ENCODE results near the gene VTI1A.

Gene VTI1A

DNA sequence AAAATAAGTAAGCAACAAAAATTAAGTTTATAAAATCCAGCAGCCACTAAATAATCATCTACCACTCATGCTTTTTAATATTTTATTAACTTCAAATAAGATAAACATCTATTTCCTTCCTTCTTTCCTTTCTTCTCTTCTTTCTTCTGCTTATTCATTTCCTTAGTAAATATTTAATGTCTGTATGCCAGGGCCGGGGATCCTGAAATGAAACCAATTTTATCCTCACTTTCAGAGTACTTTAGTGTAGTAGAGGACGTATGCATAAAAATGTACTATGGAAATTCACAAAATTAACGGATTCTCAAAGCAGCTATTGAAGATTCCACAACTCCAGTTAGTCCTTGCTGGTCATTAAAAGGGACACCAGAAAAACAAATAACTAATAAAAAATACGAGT lies 224.7 kb downstream of the VTI1A start:
- H3K27me3 ChIP-seq (ENCODE audit: control insufficient read depth, insufficient read depth, low read length), result no peaks in the 10 kb centered on the region
- no peaks in the 10 kb centered on the region for H3K36me3 ChIP-seq (ENCODE audit: control insufficient read depth, low read depth, low read length)
- H3K4me1 ChIP-seq (ENCODE audit: control insufficient read depth, low read depth, low read length), result peaks cover 17% of the 10 kb centered on the region
- no peak overlapping the region for H3K27ac ChIP-seq (ENCODE audit: low read length)
- no peaks in the 10 kb centered on the region for H3K9me3 ChIP-seq (ENCODE audit: control insufficient read depth, low read depth, low read length)
- no peak overlapping the region for H3K4me3 ChIP-seq (ENCODE audit: low read length)
- H3K9ac ChIP-seq (ENCODE audit: low read length), result no peak overlapping the region

DNA sequence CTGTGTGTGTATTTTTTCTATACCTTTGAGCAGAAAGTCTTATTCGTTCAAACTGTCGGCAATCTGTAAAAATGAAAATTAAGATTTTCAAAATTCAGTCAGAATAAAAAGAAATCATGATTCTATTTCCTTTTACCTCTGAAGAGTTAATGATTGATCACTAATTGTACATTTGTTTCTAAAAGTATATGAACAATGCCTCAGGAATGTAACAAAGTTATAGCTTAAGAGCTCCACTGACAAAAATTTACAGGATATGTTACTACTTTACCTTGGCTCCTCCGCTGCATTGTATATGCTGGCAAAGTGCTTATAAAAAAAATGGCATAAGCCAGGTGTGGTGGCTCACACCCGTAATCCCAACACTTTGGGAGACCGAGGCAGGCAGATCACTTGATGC lies 225.7 kb downstream of the VTI1A start:
- no peak overlapping the region for H3K4me3 ChIP-seq (ENCODE audit: low read length)
- no peaks in the 10 kb centered on the region for H3K27me3 ChIP-seq (ENCODE audit: control insufficient read depth, insufficient read depth, low read length)
- H3K36me3 ChIP-seq (ENCODE audit: control insufficient read depth, low read depth, low read length), result no peaks in the 10 kb centered on the region
- no peaks in the 10 kb centered on the region for H3K9me3 ChIP-seq (ENCODE audit: control insufficient read depth, low read depth, low read length)
- no peak overlapping the region for H3K27ac ChIP-seq (ENCODE audit: low read length)
- peaks cover 17% of the 10 kb centered on the region for H3K4me1 ChIP-seq (ENCODE audit: control insufficient read depth, low read depth, low read length)
- H3K9ac ChIP-seq (ENCODE audit: low read length), result no peak overlapping the region

DNA sequence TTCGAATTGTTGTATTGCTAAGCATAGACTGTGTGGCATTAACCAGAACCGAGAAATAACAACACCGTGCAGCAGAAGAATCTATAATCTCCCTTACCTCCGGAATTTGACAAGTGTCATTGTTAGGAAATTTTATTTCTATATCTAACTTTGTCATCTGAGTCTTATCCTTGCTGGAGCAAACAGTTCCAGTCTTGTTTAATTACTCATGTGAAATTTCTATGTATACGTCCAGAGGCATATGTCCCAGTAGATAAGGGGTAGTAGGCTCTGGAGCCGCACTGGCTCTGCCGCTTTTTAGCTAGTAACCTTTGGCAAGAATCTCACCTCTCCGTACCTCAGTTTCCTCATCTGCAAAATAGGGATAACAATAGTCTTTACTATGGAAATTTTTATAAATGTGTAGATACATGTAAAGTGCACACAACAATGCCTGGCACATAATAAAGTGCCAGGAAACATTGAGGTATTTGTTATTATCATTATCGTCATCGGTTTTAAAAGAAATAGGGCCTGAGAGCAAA lies 228.6 kb downstream of the VTI1A start:
- Histone ChIP-seq H3K9ac (ENCODE audit: low read length) (no peak overlapping the region), H3K9me3 (ENCODE audit: control insufficient read depth, low read depth, low read length) (no peaks in the 10 kb centered on the region)

DNA sequence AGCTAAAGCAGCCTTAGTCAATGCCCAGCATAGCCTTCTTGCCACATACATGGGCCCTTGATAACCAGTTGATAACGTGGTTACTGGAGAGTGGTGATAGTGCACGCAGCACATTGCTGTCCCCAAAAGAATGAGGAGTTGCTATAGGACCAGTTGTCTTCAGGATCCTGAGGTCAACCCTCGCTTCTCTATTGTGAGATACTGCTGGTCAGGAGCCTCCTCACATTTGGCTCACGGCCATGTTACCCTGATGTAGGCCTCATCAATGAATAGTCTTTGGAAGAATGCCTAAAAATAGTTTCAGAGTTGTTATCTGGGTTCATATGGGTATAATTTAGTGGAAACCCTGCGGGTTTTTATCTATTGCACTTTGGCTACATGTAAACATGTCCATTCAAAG lies 230.7 kb downstream of the VTI1A start:
- H3K27me3 ChIP-seq (ENCODE audit: control insufficient read depth, insufficient read depth, low read length), result no peaks in the 10 kb centered on the region
- H3K4me3 ChIP-seq (ENCODE audit: low read length), result no peak overlapping the region
- H3K27ac ChIP-seq (ENCODE audit: low read length), result no peak overlapping the region
- no peaks in the 10 kb centered on the region for H3K36me3 ChIP-seq (ENCODE audit: control insufficient read depth, low read depth, low read length)
- no peak overlapping the region for H3K9ac ChIP-seq (ENCODE audit: low read length)
- peaks cover 27% of the 10 kb centered on the region for H3K4me1 ChIP-seq (ENCODE audit: control insufficient read depth, low read depth, low read length)
- no peaks in the 10 kb centered on the region for H3K9me3 ChIP-seq (ENCODE audit: control insufficient read depth, low read depth, low read length)

More for the DNA sequence above, 228.6 kb downstream of the VTI1A start:
- H3K27me3 ChIP-seq (ENCODE audit: control insufficient read depth, insufficient read depth, low read length), result no peaks in the 10 kb centered on the region
- H3K4me1 ChIP-seq (ENCODE audit: control insufficient read depth, low read depth, low read length), result peaks cover 34% of the 10 kb centered on the region
- H3K36me3 ChIP-seq (ENCODE audit: control insufficient read depth, low read depth, low read length), result no peaks in the 10 kb centered on the region
- H3K27ac ChIP-seq (ENCODE audit: low read length), result no peak overlapping the region
- H3K4me3 ChIP-seq (ENCODE audit: low read length), result no peak overlapping the region

DNA sequence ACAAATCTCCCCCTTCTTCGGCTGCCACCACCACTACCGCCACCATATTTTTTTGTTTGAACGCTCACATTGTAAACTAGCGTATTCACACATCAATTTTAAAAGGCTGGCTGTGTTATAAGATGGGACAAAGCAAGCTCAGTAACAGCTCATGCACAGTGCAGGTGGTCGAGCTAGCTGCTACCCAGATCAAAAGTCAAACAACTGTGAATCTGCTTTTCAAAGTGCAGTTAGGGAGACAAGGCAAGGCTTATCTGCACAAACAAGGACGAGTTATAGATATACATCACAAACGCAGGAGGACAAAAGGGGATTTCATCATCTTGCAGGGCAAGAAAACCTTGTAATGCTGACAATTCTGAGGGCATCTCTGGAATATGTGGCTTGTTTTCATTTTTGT lies 231.6 kb downstream of the VTI1A start:
- H3K27ac ChIP-seq (ENCODE audit: low read length), result peak overlapping the region; percentile 70
- H3K36me3 ChIP-seq (ENCODE audit: control insufficient read depth, low read depth, low read length), result no peaks in the 10 kb centered on the region
- H3K9ac ChIP-seq (ENCODE audit: low read length), result no peak overlapping the region
- H3K4me1 ChIP-seq (ENCODE audit: control insufficient read depth, low read depth, low read length), result peaks cover 27% of the 10 kb centered on the region
- H3K9me3 ChIP-seq (ENCODE audit: control insufficient read depth, low read depth, low read length), result no peaks in the 10 kb centered on the region
- no peaks in the 10 kb centered on the region for H3K27me3 ChIP-seq (ENCODE audit: control insufficient read depth, insufficient read depth, low read length)
- H3K4me3 ChIP-seq (ENCODE audit: low read length), result no peak overlapping the region

DNA sequence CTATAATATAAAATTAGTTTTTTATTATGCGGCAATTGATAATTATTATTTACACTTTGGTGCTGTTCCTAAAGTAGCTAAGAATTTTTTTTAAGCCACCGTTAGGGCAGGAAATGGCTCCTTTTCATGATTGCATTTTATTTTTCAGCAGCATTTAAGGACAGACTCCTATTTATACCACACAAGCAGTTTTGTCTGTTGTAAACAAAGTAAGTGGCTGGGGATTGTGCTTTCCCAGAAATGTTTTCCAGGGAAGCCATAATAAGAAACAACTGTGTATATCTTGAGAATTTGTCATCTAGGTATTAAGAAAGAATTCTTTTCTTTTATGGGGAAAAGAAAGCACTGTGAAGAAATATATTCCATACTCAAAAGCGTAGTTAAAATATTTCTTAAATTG lies 232.0 kb downstream of the VTI1A start:
- Histone ChIP-seq H3K9ac (ENCODE audit: low read length) (peak overlapping the region; percentile 8), H3K27ac (ENCODE audit: low read length) (peak overlapping the region; percentile 45), H3K36me3 (ENCODE audit: control insufficient read depth, low read depth, low read length) (no peaks in the 10 kb centered on the region), H3K27me3 (ENCODE audit: control insufficient read depth, insufficient read depth, low read length) (no peaks in the 10 kb centered on the region), H3K4me1 (ENCODE audit: control insufficient read depth, low read depth, low read length) (peaks cover 27% of the 10 kb centered on the region), H3K4me3 (ENCODE audit: low read length) (no peak overlapping the region), H3K9me3 (ENCODE audit: control insufficient read depth, low read depth, low read length) (no peaks in the 10 kb centered on the region)

DNA sequence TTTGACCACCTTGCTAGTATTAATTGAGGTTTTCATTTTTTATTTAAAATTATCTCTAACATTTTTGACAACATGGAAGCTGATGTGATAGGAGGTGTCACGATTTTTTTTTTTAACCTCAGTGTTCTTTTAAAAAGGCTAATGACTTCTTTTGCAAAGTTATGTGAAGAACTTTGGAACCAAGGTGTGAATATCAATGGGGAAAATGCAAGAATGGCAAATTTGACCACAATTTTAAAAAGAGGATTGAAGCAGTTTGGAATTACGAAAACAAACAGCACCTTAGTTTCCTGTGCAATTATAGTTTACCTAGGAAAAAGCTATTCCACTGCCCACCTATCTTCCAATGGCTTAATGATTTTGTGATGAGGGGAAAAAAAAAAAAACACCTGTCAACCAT lies 232.4 kb downstream of the VTI1A start:
- H3K4me3 ChIP-seq (ENCODE audit: low read length), result no peak overlapping the region
- no peaks in the 10 kb centered on the region for H3K36me3 ChIP-seq (ENCODE audit: control insufficient read depth, low read depth, low read length)
- H3K9ac ChIP-seq (ENCODE audit: low read length), result peak overlapping the region; percentile 8
- peak overlapping the region; percentile 45 for H3K27ac ChIP-seq (ENCODE audit: low read length)
- peaks cover 27% of the 10 kb centered on the region for H3K4me1 ChIP-seq (ENCODE audit: control insufficient read depth, low read depth, low read length)
- H3K27me3 ChIP-seq (ENCODE audit: control insufficient read depth, insufficient read depth, low read length), result no peaks in the 10 kb centered on the region
- H3K9me3 ChIP-seq (ENCODE audit: control insufficient read depth, low read depth, low read length), result no peaks in the 10 kb centered on the region

DNA sequence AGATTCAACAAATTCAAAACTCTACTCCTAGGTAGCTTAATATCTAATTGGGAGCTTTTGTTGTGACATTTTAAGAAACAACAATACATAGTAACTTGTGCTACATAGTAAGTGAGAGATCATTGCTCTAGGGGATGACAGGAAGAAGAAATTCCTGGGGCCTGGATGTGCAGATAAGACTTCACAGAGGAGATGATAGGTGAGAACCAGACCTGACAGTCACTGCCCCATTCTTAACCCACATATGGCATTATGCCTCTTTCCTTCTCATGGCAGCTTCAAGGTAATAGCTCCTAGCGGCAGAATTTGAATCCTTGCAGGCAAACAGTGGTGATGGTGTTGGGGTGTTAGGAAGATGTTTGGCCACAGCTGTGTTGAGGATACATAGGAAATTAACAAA lies 233.6 kb downstream of the VTI1A start:
- H3K9ac ChIP-seq (ENCODE audit: low read length), result no peak overlapping the region
- H3K27ac ChIP-seq (ENCODE audit: low read length), result no peak overlapping the region
- no peak overlapping the region for H3K4me3 ChIP-seq (ENCODE audit: low read length)
- peaks cover 27% of the 10 kb centered on the region for H3K4me1 ChIP-seq (ENCODE audit: control insufficient read depth, low read depth, low read length)
- no peaks in the 10 kb centered on the region for H3K36me3 ChIP-seq (ENCODE audit: control insufficient read depth, low read depth, low read length)
- H3K9me3 ChIP-seq (ENCODE audit: control insufficient read depth, low read depth, low read length), result no peaks in the 10 kb centered on the region
- H3K27me3 ChIP-seq (ENCODE audit: control insufficient read depth, insufficient read depth, low read length), result no peaks in the 10 kb centered on the region

DNA sequence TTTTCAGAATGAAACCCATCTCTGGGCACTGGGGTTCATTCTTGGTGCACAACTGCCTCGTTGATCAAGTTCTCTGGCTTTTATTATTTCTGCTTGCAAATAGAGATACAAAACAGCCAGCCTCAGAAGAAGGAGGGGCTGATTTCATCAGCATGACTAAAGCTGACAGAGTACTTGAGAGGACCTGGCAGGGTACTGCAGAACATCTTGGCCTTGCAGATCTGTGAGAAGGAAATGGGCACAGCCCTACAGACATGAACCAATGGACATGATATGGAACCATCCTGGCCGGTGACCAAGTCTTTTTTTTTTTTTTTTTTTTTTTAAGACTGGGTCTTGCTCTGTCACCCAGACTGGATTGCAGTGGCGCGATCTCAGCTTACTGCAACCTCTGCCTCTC lies 240.6 kb downstream of the VTI1A start:
- Histone ChIP-seq H3K27ac (ENCODE audit: low read length) (no peak overlapping the region), H3K36me3 (ENCODE audit: control insufficient read depth, low read depth, low read length) (no peaks in the 10 kb centered on the region), H3K9ac (ENCODE audit: low read length) (no peak overlapping the region), H3K4me3 (ENCODE audit: low read length) (no peak overlapping the region), H3K27me3 (ENCODE audit: control insufficient read depth, insufficient read depth, low read length) (no peaks in the 10 kb centered on the region), H3K4me1 (ENCODE audit: control insufficient read depth, low read depth, low read length) (no peaks in the 10 kb centered on the region), H3K9me3 (ENCODE audit: control insufficient read depth, low read depth, low read length) (no peaks in the 10 kb centered on the region)

DNA sequence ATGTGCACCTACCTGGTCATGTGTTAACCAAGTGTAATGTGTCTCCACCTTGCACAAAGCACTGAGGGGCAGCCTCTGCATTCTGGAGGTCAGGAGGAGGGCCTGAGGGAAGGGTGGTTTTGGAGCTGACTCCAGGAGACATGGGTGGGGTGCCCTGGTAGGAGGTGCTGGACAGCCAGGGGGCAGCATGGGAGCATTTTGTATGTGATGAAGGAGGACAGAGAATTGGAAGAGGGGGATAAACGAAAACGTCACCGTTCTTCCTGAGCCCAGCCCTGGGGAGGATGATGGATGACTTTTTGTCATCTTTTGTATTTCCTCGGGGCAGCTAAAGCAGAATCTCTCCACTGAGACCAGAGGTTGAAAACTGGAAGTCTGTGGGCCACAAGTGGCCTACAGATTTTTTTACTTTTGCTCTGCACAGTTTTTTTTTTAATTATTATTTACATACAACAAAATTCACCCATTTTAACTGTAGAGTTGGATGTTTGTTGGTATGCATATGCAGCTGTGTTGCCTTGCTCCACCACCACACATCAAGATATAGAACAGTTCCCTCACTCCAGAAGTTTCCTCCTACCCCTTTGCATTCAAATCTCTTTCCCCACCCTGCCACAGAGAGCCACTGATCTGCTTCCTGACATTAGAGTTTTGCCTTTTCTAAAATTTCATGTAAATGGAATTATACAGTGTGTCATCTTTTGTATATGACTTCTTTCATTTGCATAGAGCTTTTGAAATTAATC lies 242.5 kb downstream of the VTI1A start:
- Histone ChIP-seq H3K27ac (ENCODE audit: low read length) (no peak overlapping the region), H3K27me3 (ENCODE audit: control insufficient read depth, insufficient read depth, low read length) (no peaks in the 10 kb centered on the region), H3K4me1 (ENCODE audit: control insufficient read depth, low read depth, low read length) (no peaks in the 10 kb centered on the region), H3K9me3 (ENCODE audit: control insufficient read depth, low read depth, low read length) (no peaks in the 10 kb centered on the region), H3K4me3 (ENCODE audit: low read length) (no peak overlapping the region), H3K9ac (ENCODE audit: low read length) (no peak overlapping the region), H3K36me3 (ENCODE audit: control insufficient read depth, low read depth, low read length) (no peaks in the 10 kb centered on the region)

DNA sequence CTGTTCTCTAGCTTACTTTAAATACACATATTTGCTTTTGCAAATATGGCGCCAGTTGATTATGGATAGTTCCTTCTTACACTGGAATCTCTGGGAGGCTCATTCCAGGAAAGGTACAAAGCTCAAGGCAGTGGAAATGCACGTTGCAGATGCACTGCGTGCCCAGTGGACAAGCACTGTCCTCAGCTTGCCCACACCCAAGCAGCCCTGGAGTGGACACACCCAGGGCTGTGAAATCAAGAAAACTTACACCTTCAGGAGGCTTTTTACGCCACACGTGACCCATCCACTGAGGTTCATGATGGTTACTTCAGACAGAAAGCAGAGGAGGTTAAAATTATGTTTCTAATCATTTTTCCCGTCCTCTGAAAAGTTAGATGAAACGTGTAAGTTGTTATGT lies 248.5 kb downstream of the VTI1A start:
- Histone ChIP-seq H3K36me3 (ENCODE audit: control insufficient read depth, low read depth, low read length) (no peaks in the 10 kb centered on the region), H3K4me3 (ENCODE audit: low read length) (no peak overlapping the region), H3K9me3 (ENCODE audit: control insufficient read depth, low read depth, low read length) (no peaks in the 10 kb centered on the region), H3K27me3 (ENCODE audit: control insufficient read depth, insufficient read depth, low read length) (no peaks in the 10 kb centered on the region), H3K4me1 (ENCODE audit: control insufficient read depth, low read depth, low read length) (no peaks in the 10 kb centered on the region), H3K27ac (ENCODE audit: low read length) (no peak overlapping the region), H3K9ac (ENCODE audit: low read length) (no peak overlapping the region)

DNA sequence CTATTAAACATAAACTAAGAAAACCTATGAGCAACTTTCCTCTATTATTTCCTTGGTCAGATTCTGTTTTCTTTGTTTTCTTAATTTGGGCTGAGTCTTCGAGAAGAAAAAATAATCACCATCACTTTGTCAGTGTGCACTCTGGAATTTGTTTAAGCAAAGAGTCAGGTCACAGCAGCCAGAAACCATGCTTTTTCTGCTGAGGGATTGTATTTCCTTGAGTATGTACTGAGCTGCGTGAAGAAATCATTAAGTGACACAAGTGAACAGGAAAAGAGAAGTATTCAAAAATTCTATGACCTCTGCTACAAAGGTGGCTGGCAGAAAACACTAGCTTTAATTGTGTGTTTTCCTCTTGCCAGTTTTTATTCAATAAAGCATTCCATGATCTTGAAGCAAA lies 249.6 kb downstream of the VTI1A start:
- Histone ChIP-seq H3K36me3 (ENCODE audit: control insufficient read depth, low read depth, low read length) (no peaks in the 10 kb centered on the region), H3K27me3 (ENCODE audit: control insufficient read depth, insufficient read depth, low read length) (no peaks in the 10 kb centered on the region), H3K4me3 (ENCODE audit: low read length) (no peak overlapping the region), H3K9me3 (ENCODE audit: control insufficient read depth, low read depth, low read length) (no peaks in the 10 kb centered on the region), H3K9ac (ENCODE audit: low read length) (no peak overlapping the region), H3K27ac (ENCODE audit: low read length) (no peak overlapping the region), H3K4me1 (ENCODE audit: control insufficient read depth, low read depth, low read length) (no peaks in the 10 kb centered on the region)
